Thyroid gland (tissue), 4 donors: Measurements from ENCODE around the gene KCNQ4.

ENCODE experiments used
- POLR2A ChIP-seq, 2 donors: fragments of 450-650 bp; IDR thresholded peaks; one replicate each; pipeline ENCODE4 v1.6.1; 2017; ENCODE audit warnings: antibody characterized with exemption in 2 of 2, mild to moderate bottlenecking in 2 of 2, moderate library complexity in 1 of 2
- TF ChIP-seq, protein P1 (sequence below), 6 experiments: fragments of 200-600 bp in 3 of 6; fragments of 450-650 bp in 3 of 6; sonication (generic) in 3 of 6; IDR thresholded peaks; one replicate each; pipeline ENCODE4 v1.5.1; 2016 to 2019; ENCODE audit warnings: antibody characterized with exemption in 6 of 6, mild to moderate bottlenecking in 2 of 6, inconsistent platforms in 1 of 6, moderate library complexity in 1 of 6

GRCh38 chr1:40803902-40804301 lies 20.3 kb downstream of the KCNQ4 start:
- TF ChIP-seq, protein P1, sequence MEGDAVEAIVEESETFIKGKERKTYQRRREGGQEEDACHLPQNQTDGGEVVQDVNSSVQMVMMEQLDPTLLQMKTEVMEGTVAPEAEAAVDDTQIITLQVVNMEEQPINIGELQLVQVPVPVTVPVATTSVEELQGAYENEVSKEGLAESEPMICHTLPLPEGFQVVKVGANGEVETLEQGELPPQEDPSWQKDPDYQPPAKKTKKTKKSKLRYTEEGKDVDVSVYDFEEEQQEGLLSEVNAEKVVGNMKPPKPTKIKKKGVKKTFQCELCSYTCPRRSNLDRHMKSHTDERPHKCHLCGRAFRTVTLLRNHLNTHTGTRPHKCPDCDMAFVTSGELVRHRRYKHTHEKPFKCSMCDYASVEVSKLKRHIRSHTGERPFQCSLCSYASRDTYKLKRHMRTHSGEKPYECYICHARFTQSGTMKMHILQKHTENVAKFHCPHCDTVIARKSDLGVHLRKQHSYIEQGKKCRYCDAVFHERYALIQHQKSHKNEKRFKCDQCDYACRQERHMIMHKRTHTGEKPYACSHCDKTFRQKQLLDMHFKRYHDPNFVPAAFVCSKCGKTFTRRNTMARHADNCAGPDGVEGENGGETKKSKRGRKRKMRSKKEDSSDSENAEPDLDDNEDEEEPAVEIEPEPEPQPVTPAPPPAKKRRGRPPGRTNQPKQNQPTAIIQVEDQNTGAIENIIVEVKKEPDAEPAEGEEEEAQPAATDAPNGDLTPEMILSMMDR (IDR thresholded peaks at IDR 0.05), result no peak
- no peak for TF ChIP-seq POLR2A (IDR thresholded peaks at IDR 0.05)
